Erythroblast (primary cell): ENCODE data around the gene TMEM143.
"Not testable (repeated sequence)": the region's sequence is repeated elsewhere in the genome, so short reads cannot be mapped to it uniquely, and the experiment has no call there.

ENCODE experiments used
- DNase-seq, 2 experiments: peaks; one replicate each; lab custom pipeline; 2025; lab: John Stamatoyannopoulos, UW
- GATA1 ChIP-seq: IDR thresholded peaks from 2 replicates; pipeline ENCODE4 v1.6.1; 2011; ENCODE audit warnings: low read depth, mild to moderate bottlenecking, control low read depth, low read length, moderate library complexity
- POLR2A ChIP-seq: IDR thresholded peaks from 2 replicates; pipeline ENCODE4 v1.6.1; 2011; ENCODE audit warnings: mild to moderate bottlenecking, low read length

Gene TMEM143

DNA sequence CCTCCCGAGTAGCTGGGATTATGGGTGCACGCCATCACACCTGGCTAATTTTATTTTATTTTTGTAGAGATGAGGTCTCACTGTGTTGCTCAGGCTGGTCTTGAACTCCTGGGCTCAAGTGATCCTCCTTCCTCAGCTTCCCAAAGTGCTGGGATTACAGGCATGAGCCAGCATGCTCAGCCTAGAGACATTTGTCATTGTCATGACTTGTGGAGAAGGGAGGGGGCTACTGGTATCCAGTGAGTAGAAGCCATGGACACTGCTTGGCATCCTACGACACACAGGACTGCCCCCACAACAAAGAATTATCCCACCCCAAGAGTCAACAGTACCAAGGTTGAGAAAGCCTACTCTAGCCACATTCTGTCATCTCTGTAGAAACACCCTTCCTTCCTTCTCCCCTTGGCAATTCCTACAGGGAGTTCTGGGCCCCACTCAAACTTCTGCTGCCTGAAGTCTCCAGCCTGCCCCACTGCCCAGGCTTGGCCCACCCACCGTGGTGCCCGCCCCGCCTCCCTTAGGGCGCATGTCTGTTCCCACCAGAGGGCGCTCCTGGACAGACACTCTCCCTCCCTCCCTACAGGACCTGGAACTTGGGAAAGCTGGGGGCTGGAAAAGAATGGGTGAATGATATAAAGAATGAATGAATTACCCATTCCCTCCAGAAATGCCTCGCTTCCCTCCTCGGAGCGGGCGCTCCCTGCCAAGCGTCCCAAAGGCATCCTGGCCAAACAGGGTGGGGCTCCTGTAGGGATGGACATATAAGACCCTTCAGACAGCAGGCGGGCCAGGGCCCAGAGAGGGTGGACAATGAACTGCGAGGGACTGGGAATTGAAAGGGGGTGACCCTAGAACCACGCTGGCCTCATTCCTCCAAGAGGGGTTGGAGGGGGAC, 43.8 kb downstream of the TMEM143 start:
- peak; percentile 75 to 89 for DNase-seq
- no peak for TF ChIP-seq GATA1
- TF ChIP-seq POLR2A = no peak

DNA sequence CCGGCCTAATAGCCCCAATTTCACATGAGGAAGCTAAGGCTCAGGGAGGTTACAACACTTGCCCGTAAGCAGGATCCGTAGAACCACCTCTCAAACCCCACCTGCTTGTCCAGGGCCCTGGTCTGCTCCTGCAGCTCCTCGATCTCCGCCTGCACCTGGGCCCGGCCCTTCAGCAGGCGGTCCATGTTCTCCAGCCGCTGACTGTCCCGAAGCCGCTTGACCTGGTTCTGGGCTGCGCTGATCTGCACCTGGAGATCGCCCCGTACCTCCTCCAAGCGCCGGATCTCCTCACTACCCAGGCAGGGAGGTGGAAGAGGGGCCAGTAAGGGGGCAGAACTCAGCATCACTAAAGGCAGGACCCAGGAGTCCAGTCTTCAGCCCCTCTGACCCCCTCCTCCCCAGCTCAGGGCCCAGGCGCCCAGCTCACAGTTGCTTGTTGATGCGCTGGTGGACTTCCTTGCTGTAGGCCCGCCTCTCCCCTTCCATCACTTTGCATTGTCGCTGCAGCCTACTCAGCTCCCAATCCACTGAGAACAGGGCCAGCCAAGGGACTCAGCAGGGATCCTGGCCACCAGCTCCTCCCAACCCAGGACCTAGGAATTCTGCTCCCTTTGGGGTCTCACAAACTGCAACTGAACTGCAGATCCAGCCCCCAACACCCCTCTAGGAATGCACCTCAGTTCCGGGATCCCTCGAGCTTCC, 45.3 kb downstream of the TMEM143 start:
- TF ChIP-seq GATA1 (no peak), POLR2A (no peak)
- DNase-seq = no peak

DNA sequence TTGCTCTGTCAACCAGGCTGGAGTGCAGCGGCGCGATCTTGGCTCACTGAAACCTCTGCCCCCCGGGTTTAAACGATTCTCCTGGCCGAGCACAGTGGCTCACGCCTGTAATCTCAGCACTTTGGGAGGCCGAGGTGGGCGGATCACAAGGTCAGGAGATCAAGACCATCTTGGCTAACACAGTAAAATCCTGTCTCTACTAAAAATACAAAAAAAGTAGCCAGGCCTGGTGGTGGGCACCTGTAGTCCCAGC, 46.1 kb downstream of the TMEM143 start:
- not testable (repeated sequence) for DNase-seq

DNA sequence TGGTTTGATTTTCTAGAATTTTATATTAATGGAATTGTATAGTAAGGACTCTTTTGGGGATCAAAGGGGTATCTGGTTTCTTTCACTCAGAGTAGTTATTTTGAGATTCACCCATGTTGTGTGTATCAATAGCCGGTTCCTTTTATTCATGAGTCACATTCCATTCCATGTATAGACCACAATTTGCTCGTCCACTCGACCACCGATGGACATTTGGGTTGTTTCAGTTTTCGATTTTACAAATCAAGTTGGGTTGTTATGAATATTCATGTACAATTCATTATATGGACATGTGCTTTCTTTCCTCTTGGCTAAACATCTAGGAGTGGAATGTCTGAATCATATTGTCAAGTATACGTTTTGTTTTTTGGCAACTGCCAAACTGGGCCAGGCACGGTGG, 48.0 kb downstream of the TMEM143 start:
- TF ChIP-seq GATA1 (no peak), POLR2A (no peak)
- no peak for DNase-seq

DNA sequence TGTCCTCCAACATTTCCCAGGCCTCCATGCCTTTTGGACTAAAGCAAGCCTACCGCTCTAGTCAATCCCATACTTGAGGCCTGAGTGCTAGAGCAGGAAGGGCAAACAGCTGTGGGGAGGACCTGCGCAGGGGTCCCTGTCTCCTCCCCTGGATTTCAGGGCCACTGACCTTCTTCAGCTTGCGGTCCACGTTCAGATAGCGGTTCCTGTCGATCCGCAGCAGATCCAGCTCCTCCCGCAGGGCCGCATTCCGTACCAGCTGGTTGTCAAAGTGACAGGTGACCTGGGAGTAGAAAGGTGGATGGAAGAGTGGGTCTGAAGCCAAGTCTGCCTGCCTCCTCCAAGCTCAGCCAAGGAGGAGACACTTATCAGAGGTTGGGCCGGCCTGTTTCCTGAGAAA, 52.4 kb downstream of the TMEM143 start:
- DNase-seq = no peak
- no peak for TF ChIP-seq GATA1
- TF ChIP-seq POLR2A = no peak

DNA sequence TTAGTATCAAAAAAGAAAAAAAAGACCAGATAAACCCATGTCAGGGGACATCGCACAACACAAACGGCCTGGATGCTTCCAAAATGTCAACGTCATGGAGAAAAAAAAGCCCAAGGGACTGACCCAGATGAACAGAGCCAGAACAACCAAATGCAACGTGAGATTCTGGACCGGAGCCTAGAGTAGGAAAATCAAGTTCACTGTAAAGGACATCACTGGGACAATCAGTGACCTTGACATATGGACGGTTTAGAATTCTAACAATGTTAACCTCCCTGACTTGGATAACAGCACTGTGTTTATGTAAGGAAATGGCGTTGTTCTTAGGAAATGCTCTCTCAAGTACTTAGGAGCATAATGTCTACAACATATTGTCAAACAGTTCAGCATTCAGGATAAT, 53.5 kb downstream of the TMEM143 start:
- no peak for DNase-seq
- TF ChIP-seq GATA1 (no peak), POLR2A (no peak)

DNA sequence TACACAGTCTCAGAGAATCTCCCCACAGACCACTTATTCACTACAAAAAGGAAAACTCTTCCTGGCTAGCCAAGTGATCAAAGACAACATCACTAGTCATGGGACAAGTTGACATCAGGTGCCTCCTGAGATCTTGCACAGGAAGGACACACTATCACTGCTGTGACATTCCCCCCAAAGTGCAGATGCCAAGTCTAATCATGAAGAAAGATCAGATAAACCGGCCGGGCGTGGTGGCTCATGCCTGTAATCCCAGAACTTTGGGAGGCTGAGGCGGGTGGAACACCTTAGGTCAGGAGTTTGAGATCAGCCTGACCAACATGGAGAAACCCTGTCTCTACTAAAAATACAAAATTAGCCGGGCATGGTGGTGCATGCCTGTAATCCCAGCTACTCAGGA, 54.0 kb downstream of the TMEM143 start:
- peak in 1 of 2 experiments; percentile 25 for DNase-seq

DNA sequence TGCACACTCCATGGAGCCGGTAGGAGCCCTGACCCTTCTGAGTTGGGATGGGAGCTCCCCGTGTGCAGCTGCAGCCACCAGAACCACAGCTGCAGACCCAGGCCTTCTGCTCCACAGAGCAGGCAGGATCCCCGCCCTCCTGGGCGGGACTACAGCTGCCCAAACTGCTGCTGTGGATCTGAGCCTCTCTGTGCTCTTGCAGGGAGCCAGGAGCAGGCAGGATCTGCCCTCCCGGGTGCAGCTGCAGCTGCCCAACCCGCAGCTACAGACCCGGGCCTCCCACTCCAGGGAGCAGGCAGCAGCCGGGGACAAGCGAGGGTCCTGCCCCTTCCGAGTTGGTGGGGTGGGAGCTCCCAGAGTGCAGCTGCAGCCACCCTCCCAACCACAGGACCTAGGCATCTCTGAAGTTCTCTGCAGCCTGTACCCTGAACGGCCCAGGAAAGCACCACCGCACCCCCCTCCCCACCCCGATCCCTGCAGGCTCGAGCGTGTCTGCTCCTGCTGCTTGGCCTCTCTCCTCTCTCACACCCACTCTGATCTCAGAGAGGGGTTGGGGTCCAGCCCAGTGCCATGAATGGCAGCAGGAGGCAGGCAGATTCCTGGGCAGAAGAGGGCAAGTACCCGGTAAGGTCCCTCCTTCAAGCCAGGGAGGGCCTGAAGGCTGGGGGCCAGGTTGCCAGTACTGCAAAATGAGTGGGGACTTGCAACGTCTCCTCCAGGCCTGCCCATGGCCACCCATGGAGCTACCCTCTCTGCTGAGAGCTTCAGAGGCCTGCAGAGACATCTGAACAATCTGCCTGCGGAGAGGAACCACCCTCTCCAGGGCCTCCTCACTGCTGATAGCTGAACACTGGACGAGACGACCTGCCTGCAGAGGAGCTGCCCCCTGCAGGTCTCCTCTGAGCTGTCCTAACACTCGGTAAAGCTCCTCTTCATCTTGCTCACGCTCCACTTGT, 54.8 kb downstream of the TMEM143 start:
- DNase-seq = peak; percentile 42 to 66
- no peak for TF ChIP-seq GATA1
- TF ChIP-seq POLR2A = no peak

DNA sequence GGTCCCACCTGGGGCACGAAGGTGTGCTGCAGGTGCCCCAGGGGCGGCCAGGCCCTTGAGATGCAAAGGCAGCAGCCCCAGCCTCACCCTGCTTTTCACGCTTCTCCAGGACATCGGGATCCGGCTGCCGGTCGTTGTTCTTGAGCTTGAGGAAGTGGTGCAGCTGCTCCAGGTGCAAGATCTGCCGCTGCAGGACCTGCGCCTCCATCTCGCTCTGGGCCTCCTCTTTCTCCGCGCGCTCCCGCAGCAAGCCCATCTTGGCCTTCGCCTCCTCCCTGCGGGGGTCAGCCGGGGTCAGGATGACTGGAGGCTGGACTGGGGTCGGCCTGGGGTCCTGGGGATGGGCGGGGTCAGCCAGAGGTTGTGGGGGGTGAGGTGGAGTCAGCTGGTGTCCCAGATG, 59.9 kb downstream of the TMEM143 start:
- DNase-seq = no peak
- TF ChIP-seq POLR2A (no peak), GATA1 (no peak)

DNA sequence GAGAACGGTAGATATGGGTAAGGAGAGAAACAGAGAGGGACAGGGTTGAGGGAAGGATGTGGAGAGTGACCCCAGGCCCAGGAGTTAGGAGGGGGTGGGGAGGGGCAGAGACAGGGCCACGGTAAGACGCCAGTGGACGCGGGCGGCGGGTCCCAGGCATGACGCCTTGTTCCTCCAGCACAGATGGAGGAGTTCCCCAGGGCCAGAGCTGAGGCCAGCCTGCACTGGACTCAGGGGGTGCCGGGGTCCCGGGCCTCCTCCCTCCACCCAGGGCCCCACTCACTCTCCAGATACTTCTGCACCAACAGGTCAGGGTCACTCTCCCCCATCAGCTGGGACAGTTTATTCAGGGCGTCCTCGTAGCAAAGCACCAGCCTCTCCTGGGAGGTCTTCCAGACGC, 60.4 kb downstream of the TMEM143 start:
- no peak for DNase-seq

DNA sequence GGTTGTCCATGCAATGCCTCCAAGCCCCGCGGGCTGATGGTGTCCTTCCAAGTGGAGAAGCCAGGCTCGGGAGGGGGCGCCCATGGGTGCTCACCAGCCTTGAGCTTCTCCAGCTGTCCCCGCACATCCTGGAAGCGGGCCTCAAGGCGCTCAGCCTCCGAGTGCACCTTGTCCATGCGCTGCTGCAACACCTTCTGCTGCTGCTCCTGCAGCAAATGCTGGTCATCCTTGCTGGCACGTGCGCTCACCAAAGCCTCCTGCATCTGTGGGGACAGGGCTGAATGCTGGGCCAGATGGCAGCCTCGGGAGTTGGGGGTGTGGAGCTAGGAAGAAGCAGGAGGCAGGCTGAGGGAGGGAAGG, 61.2 kb downstream of the TMEM143 start:
- TF ChIP-seq POLR2A (no peak), GATA1 (no peak)
- no peak for DNase-seq

More for the DNA sequence above, 60.4 kb downstream of the TMEM143 start:
- TF ChIP-seq GATA1 (no peak), POLR2A (no peak)

DNA sequence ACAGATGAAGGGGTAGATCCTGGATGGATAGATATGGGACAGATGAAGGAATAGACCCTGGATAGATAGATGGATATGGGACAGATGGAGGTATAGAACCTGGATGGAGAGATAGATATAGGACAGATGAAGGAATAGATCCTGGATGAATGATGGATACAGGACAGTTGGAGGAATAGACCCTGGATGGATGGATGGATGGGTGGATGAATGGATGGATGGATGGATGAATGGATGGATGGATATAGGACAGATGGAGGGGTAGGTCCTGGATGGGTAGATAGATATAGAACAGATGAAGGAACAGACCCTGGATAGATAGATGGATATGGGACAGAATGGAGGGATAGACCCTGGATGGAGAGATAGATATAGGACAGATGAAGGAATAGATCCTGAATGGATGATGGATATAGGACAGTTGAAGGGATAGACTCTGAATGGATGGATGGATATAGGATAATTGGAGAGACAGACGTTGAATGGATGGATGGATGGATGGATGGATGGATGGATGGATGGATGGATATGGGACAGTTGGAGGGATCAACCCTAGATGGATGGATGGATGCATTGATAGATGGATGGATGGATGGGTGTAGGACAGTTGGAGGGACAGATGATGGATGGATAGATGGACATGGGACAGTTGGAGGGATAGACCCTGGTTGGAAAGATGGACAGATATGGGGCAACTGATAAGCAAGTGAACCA, 61.7 kb downstream of the TMEM143 start:
- TF ChIP-seq POLR2A = no peak
- no peak for TF ChIP-seq GATA1
- DNase-seq = no peak

DNA sequence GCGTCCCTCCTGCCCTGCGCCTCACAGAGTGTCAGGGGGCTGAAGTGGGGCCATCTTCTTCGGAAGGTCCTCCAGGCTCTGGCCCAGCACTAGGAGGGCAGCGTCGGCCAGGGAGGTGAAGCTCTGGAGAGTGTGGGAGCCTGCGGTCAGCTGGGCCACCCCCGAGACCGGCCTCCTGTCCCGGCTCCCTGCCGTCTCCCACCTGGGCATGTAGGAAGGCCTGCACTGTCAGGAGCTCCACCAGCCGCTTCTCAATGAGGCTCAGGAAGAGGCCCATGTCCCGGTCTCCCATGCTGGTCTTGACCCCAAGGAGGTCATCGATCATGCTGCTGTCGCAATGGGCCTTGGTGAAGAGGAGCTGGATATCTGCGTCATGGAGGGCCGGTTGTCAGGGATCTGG, 65.8 kb downstream of the TMEM143 start:
- TF ChIP-seq POLR2A (no peak), GATA1 (no peak)
- no peak for DNase-seq
